Measurements from ENCODE around the gene LMF1.
"Not testable (repeated sequence)": the region's sequence is repeated elsewhere in the genome, so short reads cannot be mapped to it uniquely, and the experiment has no call there.

- TF ChIP-seq CTCF (IDR thresholded peaks at IDR 0.05; ENCODE audit: poor library complexity, severe bottlenecking); POLR2AphosphoS5 (IDR thresholded peaks at IDR 0.05): not testable (repeated sequence)
Measured at GRCh38 chr16:888456-888855, 82.3 kb downstream of the LMF1 start.

Measured in neural cell (in vitro differentiated cells).